ENCODE data around the gene EGLN2.
"Not testable (repeated sequence)": the region's sequence is repeated elsewhere in the genome, so short reads cannot be mapped to it uniquely, and the experiment has no call there.

EGLN2 gene

DNA sequence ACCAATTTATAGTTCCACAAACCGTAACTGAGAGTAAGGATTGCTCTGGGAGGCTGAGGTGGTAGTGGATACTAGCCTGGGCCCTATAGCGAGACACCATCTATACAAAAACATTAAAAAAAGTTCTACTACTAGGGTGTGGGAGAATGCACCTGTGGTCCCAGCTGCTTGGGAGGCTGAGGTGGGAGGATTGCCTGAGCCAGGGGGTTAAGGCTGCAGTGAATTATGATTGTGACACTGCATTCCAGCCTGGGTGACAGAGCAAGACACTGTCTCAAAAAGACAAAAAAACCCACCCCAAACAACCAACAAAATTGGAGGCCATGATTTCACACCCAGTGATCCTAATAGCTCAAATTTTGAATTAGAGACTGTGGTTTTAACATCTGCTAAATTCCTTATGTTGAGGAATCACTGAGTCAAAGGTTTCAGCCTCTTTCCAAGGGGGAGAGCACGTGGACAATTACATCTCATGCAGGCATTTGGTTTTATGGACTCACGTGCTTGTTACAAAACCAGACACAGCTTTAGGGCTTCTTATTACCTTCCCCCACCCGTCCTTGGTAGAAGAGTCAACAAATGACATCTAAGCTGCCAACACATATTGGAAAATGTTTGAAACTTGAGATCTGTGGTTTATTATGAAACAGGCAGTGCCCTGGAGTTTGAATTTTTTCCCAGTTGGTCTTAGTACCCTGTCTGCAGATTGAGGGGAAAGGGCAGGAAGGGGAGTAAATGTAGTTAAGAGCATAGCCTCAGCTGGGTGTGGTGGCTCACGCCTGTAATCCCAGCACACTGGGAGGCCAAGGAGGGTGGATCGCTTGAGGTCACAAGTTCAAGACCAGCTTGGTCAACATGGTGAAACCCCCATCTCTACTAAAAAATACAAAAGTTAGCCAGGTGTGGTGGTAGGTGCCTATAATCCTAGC is 32.8 kb downstream of the EGLN2 start:
- no peak for TF ChIP-seq EZH2 (IDR thresholded peaks at IDR 0.05; ENCODE audit: borderline replicate concordance, low read depth, low read length, severe bottlenecking)
- TF ChIP-seq, protein P1, sequence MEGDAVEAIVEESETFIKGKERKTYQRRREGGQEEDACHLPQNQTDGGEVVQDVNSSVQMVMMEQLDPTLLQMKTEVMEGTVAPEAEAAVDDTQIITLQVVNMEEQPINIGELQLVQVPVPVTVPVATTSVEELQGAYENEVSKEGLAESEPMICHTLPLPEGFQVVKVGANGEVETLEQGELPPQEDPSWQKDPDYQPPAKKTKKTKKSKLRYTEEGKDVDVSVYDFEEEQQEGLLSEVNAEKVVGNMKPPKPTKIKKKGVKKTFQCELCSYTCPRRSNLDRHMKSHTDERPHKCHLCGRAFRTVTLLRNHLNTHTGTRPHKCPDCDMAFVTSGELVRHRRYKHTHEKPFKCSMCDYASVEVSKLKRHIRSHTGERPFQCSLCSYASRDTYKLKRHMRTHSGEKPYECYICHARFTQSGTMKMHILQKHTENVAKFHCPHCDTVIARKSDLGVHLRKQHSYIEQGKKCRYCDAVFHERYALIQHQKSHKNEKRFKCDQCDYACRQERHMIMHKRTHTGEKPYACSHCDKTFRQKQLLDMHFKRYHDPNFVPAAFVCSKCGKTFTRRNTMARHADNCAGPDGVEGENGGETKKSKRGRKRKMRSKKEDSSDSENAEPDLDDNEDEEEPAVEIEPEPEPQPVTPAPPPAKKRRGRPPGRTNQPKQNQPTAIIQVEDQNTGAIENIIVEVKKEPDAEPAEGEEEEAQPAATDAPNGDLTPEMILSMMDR (IDR thresholded peaks at IDR 0.05; ENCODE audit: borderline replicate concordance, extremely low read depth, low read length, poor library complexity, severe bottlenecking): no peak
- H3K27ac ChIP-seq (ENCODE audit: low read length): no peak overlapping the region
- no peak for ATAC-seq (ENCODE audit: insufficient read depth, low read depth)

DNA sequence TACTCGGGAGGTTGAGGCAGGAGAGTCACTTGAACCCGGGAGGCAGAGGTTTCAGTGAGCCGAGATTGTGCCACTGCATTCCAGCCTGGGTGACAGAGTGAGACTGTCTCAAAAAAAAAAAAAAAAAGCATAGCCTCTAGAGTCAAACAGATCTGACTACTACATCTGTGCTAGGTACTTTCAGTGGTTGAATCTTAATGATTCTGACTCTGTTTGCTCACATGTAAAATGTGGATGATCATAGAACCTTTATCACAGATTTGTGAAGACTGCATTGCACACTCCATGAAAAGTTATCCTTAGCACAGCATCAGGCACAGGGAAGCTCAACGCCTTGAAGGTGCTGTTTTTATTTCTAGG is 33.4 kb downstream of the EGLN2 start:
- H4K20me1 ChIP-seq (ENCODE audit: insufficient read depth, low read length); ATAC-seq (ENCODE audit: insufficient read depth, low read depth); H3K27ac ChIP-seq (ENCODE audit: low read length); H3K9ac ChIP-seq (ENCODE audit: low read depth, low read length); H3K4me3 ChIP-seq (ENCODE audit: low read depth in 1 of 2, low read length in 2 of 2); H3K27me3 ChIP-seq (ENCODE audit: insufficient read depth, low read length, poor library complexity); H3K36me3 ChIP-seq (ENCODE audit: insufficient read depth, low read length); H3K79me2 ChIP-seq (ENCODE audit: insufficient read depth, low read length); H3K4me2 ChIP-seq (ENCODE audit: insufficient read depth, low read length); H2AFZ ChIP-seq (ENCODE audit: low read depth, low read length); DNase-seq; H3K9me3 ChIP-seq (ENCODE audit: insufficient read depth, low read length, severe bottlenecking); H3K4me1 ChIP-seq (ENCODE audit: insufficient read depth, low read length): not testable (repeated sequence)

More for the DNA sequence above, 32.8 kb downstream of the EGLN2 start:
- no peak overlapping the region for H3K4me2 ChIP-seq (ENCODE audit: insufficient read depth, low read length)
- no peaks in the 10 kb centered on the region for H3K9me3 ChIP-seq (ENCODE audit: insufficient read depth, low read length, severe bottlenecking)
- H3K27me3 ChIP-seq (ENCODE audit: insufficient read depth, low read length, poor library complexity): no peaks in the 10 kb centered on the region
- no peaks in the 10 kb centered on the region for H4K20me1 ChIP-seq (ENCODE audit: insufficient read depth, low read length)
- H3K4me1 ChIP-seq (ENCODE audit: insufficient read depth, low read length): no peaks in the 10 kb centered on the region
- no peak overlapping the region for H3K9ac ChIP-seq (ENCODE audit: low read depth, low read length)
- no peak overlapping the region for H2AFZ ChIP-seq (ENCODE audit: low read depth, low read length)
- no peak overlapping the region for H3K4me3 ChIP-seq (ENCODE audit: low read depth in 1 of 2, low read length in 2 of 2)
- DNase-seq: no peak
- no peaks in the 10 kb centered on the region for H3K79me2 ChIP-seq (ENCODE audit: insufficient read depth, low read length)
- peaks cover 6% of the 10 kb centered on the region; the same call in 1 of the 2 replicates for H3K36me3 ChIP-seq (ENCODE audit: insufficient read depth, low read length)

DNA sequence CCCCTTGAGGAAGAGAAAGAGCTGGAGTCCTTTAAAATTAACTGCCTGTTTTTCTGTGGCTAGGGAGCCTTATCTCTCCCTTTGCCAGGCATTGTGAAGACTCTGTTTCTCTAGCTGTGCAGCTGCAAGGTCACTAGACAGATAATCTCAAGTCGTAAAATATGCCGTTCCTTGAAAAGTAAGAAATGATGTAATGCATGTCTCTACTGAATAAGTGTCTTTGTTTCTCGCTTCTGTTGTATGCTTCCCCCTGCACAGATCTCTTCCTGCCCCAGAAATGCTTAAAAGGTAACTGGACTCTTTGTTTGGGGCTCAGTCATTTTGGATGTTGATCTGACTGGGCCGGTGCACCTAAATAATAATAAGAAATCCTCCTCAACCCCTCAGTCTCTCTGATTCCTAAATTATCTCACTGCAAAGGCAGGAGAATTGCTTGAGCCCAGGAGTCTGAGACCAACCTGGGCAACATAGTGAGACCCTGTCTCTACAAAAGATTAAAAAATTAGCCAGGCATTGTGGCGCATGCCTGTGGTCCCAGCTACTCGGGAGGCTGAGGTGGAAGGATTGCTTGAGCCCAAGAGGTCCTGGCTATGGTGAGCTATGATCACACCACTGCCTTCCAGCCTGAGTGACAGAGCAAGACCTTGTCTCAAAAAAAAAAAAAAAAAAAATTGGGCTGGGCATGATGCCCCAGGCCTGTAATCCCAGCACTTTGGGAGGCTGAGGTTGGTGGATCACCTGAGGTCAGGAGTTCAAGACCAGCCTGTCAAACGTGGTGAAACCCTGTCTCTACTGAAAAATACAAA is 34.9 kb downstream of the EGLN2 start:
- not testable (repeated sequence) for H3K36me3 ChIP-seq (ENCODE audit: insufficient read depth, low read length); H3K4me1 ChIP-seq (ENCODE audit: insufficient read depth, low read length); H2AFZ ChIP-seq (ENCODE audit: low read depth, low read length); ATAC-seq (ENCODE audit: insufficient read depth, low read depth); DNase-seq; H3K4me2 ChIP-seq (ENCODE audit: insufficient read depth, low read length); H4K20me1 ChIP-seq (ENCODE audit: insufficient read depth, low read length); H3K27ac ChIP-seq (ENCODE audit: low read length); H3K4me3 ChIP-seq (ENCODE audit: low read depth in 1 of 2, low read length in 2 of 2); H3K9ac ChIP-seq (ENCODE audit: low read depth, low read length); H3K79me2 ChIP-seq (ENCODE audit: insufficient read depth, low read length); H3K9me3 ChIP-seq (ENCODE audit: insufficient read depth, low read length, severe bottlenecking); H3K27me3 ChIP-seq (ENCODE audit: insufficient read depth, low read length, poor library complexity)

DNA sequence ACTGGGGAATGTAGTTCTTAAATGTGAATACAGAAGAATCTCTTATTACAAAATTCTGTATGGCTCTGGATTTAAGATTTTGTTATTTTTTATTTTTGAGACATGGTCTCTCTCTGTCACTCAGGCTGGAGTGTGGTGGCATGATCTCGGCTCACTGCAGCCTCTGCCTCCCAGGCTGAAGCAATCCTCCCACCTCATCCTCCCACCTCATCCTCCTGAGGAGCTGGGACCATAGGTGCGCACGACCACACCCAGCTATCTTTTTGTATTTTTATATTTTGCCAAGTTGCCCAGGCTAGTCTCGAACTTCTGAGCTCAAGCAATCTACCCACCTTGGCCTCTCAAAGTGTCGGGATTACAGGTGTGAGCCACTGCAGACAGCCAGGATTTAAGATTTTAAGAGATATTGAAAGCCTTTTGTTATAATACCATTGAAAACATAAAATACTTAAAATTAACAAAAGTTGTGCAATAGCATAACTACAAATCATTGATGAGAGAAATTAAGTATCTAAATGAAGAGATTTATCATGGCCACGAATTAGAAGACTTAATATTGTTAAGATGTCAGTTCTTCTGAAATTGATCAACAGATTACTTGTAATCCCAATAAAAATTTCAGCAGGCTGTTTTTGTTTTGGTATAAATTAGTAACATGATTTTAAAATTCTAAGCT is 37.9 kb downstream of the EGLN2 start:
- Histone ChIP-seq H3K4me1 (ENCODE audit: insufficient read depth, low read length) (no peaks in the 10 kb centered on the region), H3K4me2 (ENCODE audit: insufficient read depth, low read length) (no peak overlapping the region), H3K9me3 (ENCODE audit: insufficient read depth, low read length, severe bottlenecking) (no peaks in the 10 kb centered on the region), H2AFZ (ENCODE audit: low read depth, low read length) (no peak overlapping the region), H3K36me3 (ENCODE audit: insufficient read depth, low read length) (no peaks in the 10 kb centered on the region), H3K79me2 (ENCODE audit: insufficient read depth, low read length) (no peaks in the 10 kb centered on the region), H3K27ac (ENCODE audit: low read length) (no peak overlapping the region), H3K4me3 (ENCODE audit: low read depth in 1 of 2, low read length in 2 of 2) (no peak overlapping the region), H3K9ac (ENCODE audit: low read depth, low read length) (no peak overlapping the region), H3K27me3 (ENCODE audit: insufficient read depth, low read length, poor library complexity) (no peaks in the 10 kb centered on the region), H4K20me1 (ENCODE audit: insufficient read depth, low read length) (no peaks in the 10 kb centered on the region)
- no peak for DNase-seq
- TF ChIP-seq, protein P1 (IDR thresholded peaks at IDR 0.05; ENCODE audit: borderline replicate concordance, extremely low read depth, low read length, poor library complexity, severe bottlenecking): no peak
- no peak for TF ChIP-seq EZH2 (IDR thresholded peaks at IDR 0.05; ENCODE audit: borderline replicate concordance, low read depth, low read length, severe bottlenecking)
- ATAC-seq (ENCODE audit: insufficient read depth, low read depth): no peak

DNA sequence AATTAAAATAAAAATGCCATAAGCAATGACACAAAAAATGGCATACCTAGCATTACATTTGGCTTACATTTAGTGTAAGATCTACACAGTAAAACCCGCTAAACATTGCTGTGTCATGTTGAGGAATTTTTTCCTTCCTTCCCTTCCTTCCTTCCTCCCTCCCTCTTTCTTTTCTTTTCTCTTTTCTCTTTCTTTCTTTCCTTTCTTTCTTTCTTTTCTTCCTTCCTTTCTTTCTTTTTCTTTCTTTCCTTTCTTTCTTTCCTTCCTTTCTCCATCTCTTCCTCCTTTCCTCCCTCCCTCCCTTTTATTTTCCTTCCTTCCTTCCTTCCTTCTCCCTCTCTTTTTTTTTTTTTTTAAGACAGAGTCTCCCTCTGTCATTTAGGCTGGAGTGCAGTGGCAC is 39.5 kb downstream of the EGLN2 start:
- H3K27ac ChIP-seq (ENCODE audit: low read length); H3K36me3 ChIP-seq (ENCODE audit: insufficient read depth, low read length); H3K4me3 ChIP-seq (ENCODE audit: low read depth in 1 of 2, low read length in 2 of 2); H4K20me1 ChIP-seq (ENCODE audit: insufficient read depth, low read length); H3K27me3 ChIP-seq (ENCODE audit: insufficient read depth, low read length, poor library complexity); H3K9me3 ChIP-seq (ENCODE audit: insufficient read depth, low read length, severe bottlenecking); H3K9ac ChIP-seq (ENCODE audit: low read depth, low read length); DNase-seq; ATAC-seq (ENCODE audit: insufficient read depth, low read depth); H3K79me2 ChIP-seq (ENCODE audit: insufficient read depth, low read length); H3K4me2 ChIP-seq (ENCODE audit: insufficient read depth, low read length); H2AFZ ChIP-seq (ENCODE audit: low read depth, low read length); H3K4me1 ChIP-seq (ENCODE audit: insufficient read depth, low read length): not testable (repeated sequence)

DNA sequence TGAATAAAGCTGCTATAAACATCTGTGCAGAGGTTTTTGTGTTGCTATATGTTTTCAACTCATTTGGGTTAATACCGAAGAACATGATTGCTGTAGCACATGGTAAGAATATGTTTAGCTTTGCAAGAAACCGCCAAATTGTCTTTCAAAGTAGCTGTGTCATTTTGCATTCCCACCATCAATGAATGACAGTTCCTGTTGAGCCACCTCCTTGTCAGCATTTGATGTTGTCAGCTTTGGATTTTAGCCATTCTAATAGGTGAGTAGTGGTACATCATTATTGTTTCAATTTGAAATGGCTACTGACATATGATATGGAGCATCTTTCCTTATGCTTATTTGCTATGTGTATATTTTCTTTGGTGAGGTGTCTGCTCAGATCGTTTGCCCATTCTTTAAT is 43.0 kb downstream of the EGLN2 start:
- H3K79me2 ChIP-seq (ENCODE audit: insufficient read depth, low read length); H3K9me3 ChIP-seq (ENCODE audit: insufficient read depth, low read length, severe bottlenecking); ATAC-seq (ENCODE audit: insufficient read depth, low read depth); H3K4me3 ChIP-seq (ENCODE audit: low read depth in 1 of 2, low read length in 2 of 2); H4K20me1 ChIP-seq (ENCODE audit: insufficient read depth, low read length); H3K36me3 ChIP-seq (ENCODE audit: insufficient read depth, low read length); DNase-seq; H3K27ac ChIP-seq (ENCODE audit: low read length); H3K9ac ChIP-seq (ENCODE audit: low read depth, low read length); H2AFZ ChIP-seq (ENCODE audit: low read depth, low read length); H3K4me2 ChIP-seq (ENCODE audit: insufficient read depth, low read length); H3K4me1 ChIP-seq (ENCODE audit: insufficient read depth, low read length); H3K27me3 ChIP-seq (ENCODE audit: insufficient read depth, low read length, poor library complexity): not testable (repeated sequence)
